DND-41 (cell line): ENCODE results near the gene CCDC144A.
"Not testable (repeated sequence)": the region's sequence is repeated elsewhere in the genome, so short reads cannot be mapped to it uniquely, and the experiment has no call there.

Experiments used
- CTCF ChIP-seq: IDR thresholded peaks from 2 replicates; pipeline ENCODE4 v1.5.1; 2012; ENCODE audit warnings: borderline replicate concordance, low read length, moderate library complexity, mild to moderate bottlenecking; ENCODE audit not compliant: poor library complexity, severe bottlenecking; ENCODE audit errors: extremely low read depth
- EZH2 ChIP-seq: IDR thresholded peaks from 3 replicates; pipeline ENCODE4 v1.6.1; 2012; ENCODE audit warnings: borderline replicate concordance, low read depth, mild to moderate bottlenecking, moderate library complexity, low read length, inconsistent platforms; ENCODE audit not compliant: severe bottlenecking

DNA sequence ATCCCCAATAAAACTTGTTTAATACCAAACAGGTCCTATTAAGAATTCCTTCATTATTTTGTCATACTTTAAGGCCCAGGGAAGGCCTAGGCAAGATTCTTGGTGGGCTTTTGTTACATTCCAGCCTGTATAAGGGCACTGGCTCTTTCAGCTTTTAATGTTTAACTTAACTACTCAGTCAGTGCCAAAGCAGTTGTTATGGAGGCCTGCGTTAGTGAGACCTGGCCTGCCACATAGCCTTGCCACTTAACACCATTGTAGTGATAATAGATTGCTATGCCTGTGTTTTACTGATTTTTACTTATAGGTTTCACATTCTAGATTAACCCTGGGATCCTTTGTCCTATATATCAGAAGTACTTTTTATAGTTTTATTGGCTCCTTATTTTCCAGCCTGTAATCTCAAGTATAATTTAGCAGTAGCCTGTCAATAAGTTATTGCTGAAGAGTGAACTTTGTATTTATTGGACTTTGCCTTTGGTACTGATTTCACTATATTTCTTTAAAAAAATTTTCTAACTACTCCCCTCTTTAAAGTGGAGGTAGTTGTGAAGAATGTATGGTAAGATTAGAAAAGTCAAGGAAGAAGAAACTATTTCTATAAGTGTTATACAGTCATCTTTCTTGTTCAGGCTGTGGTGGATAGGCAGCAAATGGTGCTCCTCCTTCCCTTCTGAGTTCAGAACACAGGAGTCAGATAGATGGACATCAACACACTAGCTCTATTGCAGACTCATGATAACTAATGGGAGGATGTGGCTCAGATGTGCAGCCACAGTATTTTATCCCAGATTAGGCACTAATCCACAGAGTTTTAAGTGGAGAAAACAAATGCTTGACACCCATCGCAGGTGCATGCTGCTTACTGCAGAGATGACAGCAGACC is 78.5 kb downstream of the CCDC144A start:
- not testable (repeated sequence) for TF ChIP-seq CTCF, EZH2
